Anterior cingulate cortex (tissue), 58 donors: ENCODE results near the gene NQO2.
"Not testable (repeated sequence)": the region's sequence is repeated elsewhere in the genome, so short reads cannot be mapped to it uniquely, and the experiment has no call there.

ENCODE experiments used
- DNase-seq, 58 donors: peaks; one replicate each; lab custom pipeline; 2025; lab: John Stamatoyannopoulos, UW

Gene NQO2

GRCh38 chr6:3008712-3009265 is 9.1 kb downstream of the NQO2 start:
- not testable (repeated sequence) for DNase-seq

GRCh38 chr6:3009930-3010329 is 10.2 kb downstream of the NQO2 start:
- no peak for DNase-seq

- no peak for DNase-seq
Measured at GRCh38 chr6:3011158-3011557, 11.5 kb downstream of the NQO2 start.

- no peak for DNase-seq
Measured at GRCh38 chr6:3011592-3011991, 11.9 kb downstream of the NQO2 start.

GRCh38 chr6:3013486-3013885 is 13.8 kb downstream of the NQO2 start:
- no peak for DNase-seq

- DNase-seq, result no peak
Measured at GRCh38 chr6:3013901-3014674, 14.4 kb downstream of the NQO2 start.

GRCh38 chr6:3014675-3015066 is 15.0 kb downstream of the NQO2 start:
- DNase-seq, result no peak

- DNase-seq, result no peak
Measured at GRCh38 chr6:3015144-3015543, 15.4 kb downstream of the NQO2 start.

GRCh38 chr6:3016473-3017280 is 17.0 kb downstream of the NQO2 start:
- DNase-seq, result no peak

- no peak for DNase-seq
Measured at GRCh38 chr6:3017304-3017703, 17.6 kb downstream of the NQO2 start.

GRCh38 chr6:3019065-3019464 is 19.4 kb downstream of the NQO2 start:
- DNase-seq, result no peak

- no peak for DNase-seq
Measured at GRCh38 chr6:3019749-3020320, 20.1 kb downstream of the NQO2 start.

GRCh38 chr6:3020976-3021598 is 21.4 kb downstream of the NQO2 start:
- not testable (repeated sequence) for DNase-seq

- no peak for DNase-seq
Measured at GRCh38 chr6:3022765-3023662, 23.3 kb downstream of the NQO2 start.

- peak in 34 of 58 donors; percentile 5 to 60 (median 24) for DNase-seq
Measured at GRCh38 chr6:3023663-3024483, 24.2 kb downstream of the NQO2 start.

GRCh38 chr6:3026791-3027626 is 27.3 kb downstream of the NQO2 start:
- DNase-seq, result peak in 5 of 58 donors; percentile 5 to 56 (median 18)

GRCh38 chr6:3028156-3028555 is 28.5 kb downstream of the NQO2 start:
- not testable (repeated sequence) for DNase-seq
